GM23338 (cell line): Measurements from ENCODE around the gene KLHDC7B. TPM values are rescaled to one million over a fixed set of nuclear protein-coding genes. Genes with fewer than 3 reads are reported as not detected.
A peak's percentile ranks its signal among the peaks of the same experiment; 100 is the strongest.

Experiments used
- ATAC-seq: fragments of 200-7000 bp; cut with Tn5 transposase; 3 replicates; pipeline ENCODE4 v1.9.1; 2020
- DNase-seq: peaks from one replicate; pipeline ENCODE4 v3.0.0-alpha.2; 2015; ENCODE audit warnings: low spot score
- H2AFZ ChIP-seq: fragments of 200-600 bp; sonication (generic); 2 replicates; pipeline ENCODE4 v1.8.0; 2016; ENCODE audit warnings: antibody characterized with exemption, mild to moderate bottlenecking, moderate library complexity
- H3F3A ChIP-seq: fragments of 200-600 bp; sonication (generic); replicated peaks from 2 replicates; pipeline ENCODE4 v1.8.0; 2017; ENCODE audit warnings: antibody characterized with exemption, mixed run types, low read depth
- H3K27ac ChIP-seq: fragments of 200-600 bp; sonication (generic); 2 replicates; pipeline ENCODE4 v1.6.1; 2016; ENCODE audit warnings: low read depth
- H3K27me3 ChIP-seq: fragments of 200-600 bp; sonication (generic); 2 replicates; pipeline ENCODE4 v1.8.0; 2016; ENCODE audit warnings: mild to moderate bottlenecking, mixed run types, moderate library complexity; ENCODE audit not compliant: insufficient read depth
- H3K36me3 ChIP-seq: fragments of 200-600 bp; sonication (generic); 2 replicates; pipeline ENCODE4 v1.8.0; 2016; ENCODE audit warnings: mild to moderate bottlenecking; ENCODE audit not compliant: insufficient read depth
- H3K4me1 ChIP-seq: fragments of 200-600 bp; sonication (generic); 2 replicates; pipeline ENCODE4 v1.8.0; 2016; ENCODE audit warnings: mild to moderate bottlenecking, moderate library complexity; ENCODE audit not compliant: insufficient read depth
- H3K4me2 ChIP-seq: fragments of 200-600 bp; sonication (generic); 2 replicates; pipeline ENCODE4 v1.7.1; 2017; ENCODE audit warnings: mixed run types
- H3K4me3 ChIP-seq: fragments of 200-600 bp; sonication (generic); 2 replicates; pipeline ENCODE4 v1.6.1; 2016; ENCODE audit warnings: mixed run types
- H3K79me2 ChIP-seq: fragments of 200-600 bp; sonication (generic); replicated peaks from 2 replicates; pipeline ENCODE4 v1.8.0; 2017; ENCODE audit warnings: mild to moderate bottlenecking; ENCODE audit not compliant: insufficient read depth
- H3K9me2 ChIP-seq: fragments of 200-600 bp; sonication (generic); 2 replicates; pipeline ENCODE4 v1.8.0; 2017; ENCODE audit not compliant: insufficient read depth
- H4K20me1 ChIP-seq: fragments of 200-600 bp; sonication (generic); replicated peaks from 2 replicates; pipeline ENCODE4 v1.8.0; 2017; ENCODE audit warnings: mild to moderate bottlenecking; ENCODE audit not compliant: insufficient read depth
- H3K27ac Mint-ChIP-seq: 2 replicates; pipeline ENCODE4 v1.8.0; 2020; ENCODE audit warnings: inconsistent platforms, mild to moderate bottlenecking, moderate library complexity, mixed read lengths
- H3K27me3 Mint-ChIP-seq: 3 replicates; pipeline ENCODE4 v1.8.0; 2022; ENCODE audit warnings: low read depth, mild to moderate bottlenecking, moderate library complexity, mixed read lengths, inconsistent platforms; ENCODE audit not compliant: insufficient read depth, poor library complexity
- H3K36me3 Mint-ChIP-seq: 3 replicates; pipeline ENCODE4 v1.8.0; 2021; ENCODE audit warnings: low read depth, mild to moderate bottlenecking, inconsistent platforms, moderate library complexity, mixed read lengths
- H3K4me1 Mint-ChIP-seq: 3 replicates; pipeline ENCODE4 v1.8.0; 2020; ENCODE audit warnings: mild to moderate bottlenecking, inconsistent platforms, mixed read lengths
- H3K4me3 Mint-ChIP-seq: 3 replicates; pipeline ENCODE4 v1.8.0; 2021; ENCODE audit warnings: moderate library complexity, mild to moderate bottlenecking, inconsistent platforms, mixed read lengths
- H3K9me3 Mint-ChIP-seq: 3 replicates; pipeline ENCODE4 v1.8.0; 2020; ENCODE audit warnings: moderate library complexity, mild to moderate bottlenecking, inconsistent platforms, mixed read lengths
- CREB1 ChIP-seq: fragments of 250-450 bp; sonication (Bioruptor Pico); IDR thresholded peaks from 2 replicates; pipeline ENCODE4 v1.5.0; 2020; ENCODE audit warnings: low read depth, mild to moderate bottlenecking, moderate library complexity
- ETS1 ChIP-seq: IDR thresholded peaks from 2 replicates; pipeline ENCODE4 v1.6.1; 2016; ENCODE audit warnings: antibody characterized with exemption
- EZH2 ChIP-seq: fragments of 200-600 bp; sonication (generic); IDR thresholded peaks from one replicate; pipeline ENCODE4 v1.8.0; 2017; ENCODE audit warnings: antibody characterized with exemption, mild to moderate bottlenecking, low read depth; ENCODE audit not compliant: unreplicated experiment
- EZH2phosphoT487 ChIP-seq: fragments of 200-600 bp; sonication (generic); IDR thresholded peaks from one replicate; pipeline ENCODE4 v1.8.1; 2018; ENCODE audit warnings: antibody characterized with exemption; ENCODE audit not compliant: unreplicated experiment
- JUNB ChIP-seq: IDR thresholded peaks from one replicate; pipeline ENCODE4 v1.6.1; 2016; ENCODE audit warnings: antibody characterized with exemption; ENCODE audit not compliant: unreplicated experiment
- POLR2AphosphoS5 ChIP-seq: IDR thresholded peaks from 2 replicates; pipeline ENCODE4 v1.6.1; 2016; ENCODE audit warnings: antibody characterized with exemption, low read depth
- REST ChIP-seq: IDR thresholded peaks from one replicate; pipeline ENCODE4 v1.6.1; 2018; ENCODE audit warnings: antibody characterized with exemption; ENCODE audit not compliant: unreplicated experiment
- STAT1 ChIP-seq: IDR thresholded peaks from one replicate; pipeline ENCODE4 v1.6.1; 2016; ENCODE audit warnings: antibody characterized with exemption; ENCODE audit not compliant: unreplicated experiment
- ZNF114 ChIP-seq: fragments of 250-450 bp; sonication (Bioruptor Pico); IDR thresholded peaks from 2 replicates; pipeline ENCODE4 v1.5.0; 2020; ENCODE audit warnings: mild to moderate bottlenecking, moderate library complexity
- ZNF331 ChIP-seq: fragments of 250-450 bp; sonication (Bioruptor Pico); IDR thresholded peaks from 2 replicates; pipeline ENCODE4 v1.5.0; 2020; ENCODE audit warnings: low read depth, mild to moderate bottlenecking, moderate library complexity
- polyA plus RNA-seq: library from polyadenylated mRNA; unstranded; fragments of >200 nt; fragmentation: Nextera tagmentation; extraction: Ambion mirVana; gene quantifications from 2 replicates; pipeline ENCODE4 v1.2.1, GENCODE V29; 2016
- total RNA-seq: library from RNA; depleted of rRNA; stranded (reverse); fragments of >200 nt; shearing (Covaris generic); gene quantifications from 2 replicates; pipeline ENCODE4 v1.2.3, GENCODE V29; 2014

Gene KLHDC7B
- total and polyA plus RNA-seq, 2 experiments from 2014 or later = not detected

GRCh38 chr22:50578776-50579310 is 33.1 kb downstream of the KLHDC7B start:
- no peaks in the 10 kb centered on the region for H3K9me3 Mint-ChIP-seq
- TF ChIP-seq REST (no peak), EZH2 (no peak), JUNB (no peak), STAT1 (no peak)
- peak overlapping the region; percentile 72 for H3K4me2 ChIP-seq
- peaks cover 3% of the 10 kb centered on the region; the same call in 1 of the 2 replicates for H4K20me1 ChIP-seq
- H3K9me2 ChIP-seq = no peaks in the 10 kb centered on the region
- no peak overlapping the region for H3K27ac ChIP-seq
- H3K79me2 ChIP-seq = no peaks in the 10 kb centered on the region
- peaks cover 6% of the 10 kb centered on the region for H3K4me1 Mint-ChIP-seq
- H3K27me3 Mint-ChIP-seq = peaks cover 9% of the 10 kb centered on the region
- no peaks in the 10 kb centered on the region for H3K36me3 ChIP-seq
- H3K27me3 ChIP-seq = 0 out of 2 replicates have a peak, but pooled peaks cover 5% of the 10 kb centered on the region
- peaks cover 12% of the 10 kb centered on the region for H3F3A ChIP-seq
- H2AFZ ChIP-seq = no peak overlapping the region
- H3K4me1 ChIP-seq = peaks cover 4% of the 10 kb centered on the region
- no peak for ATAC-seq
- no peak for DNase-seq
- peaks cover 10% of the 10 kb centered on the region; the same call in 2 of the 3 replicates for H3K36me3 Mint-ChIP-seq
- no peak overlapping the region for H3K27ac Mint-ChIP-seq
- peak overlapping the region; percentile 51 for H3K4me3 ChIP-seq
- no peak overlapping the region for H3K4me3 Mint-ChIP-seq

GRCh38 chr22:50579752-50580151 is 34.1 kb downstream of the KLHDC7B start:
- H3K9me2 ChIP-seq = no peaks in the 10 kb centered on the region
- H3K4me3 Mint-ChIP-seq = no peak overlapping the region
- no peak for TF ChIP-seq EZH2phosphoT487
- no peak for TF ChIP-seq ZNF114
- TF ChIP-seq EZH2 = no peak
- no peak for TF ChIP-seq CREB1 (CRISPR knock-in tag)
- TF ChIP-seq ZNF331 (CRISPR knock-in tag) = no peak
- no peak for TF ChIP-seq ETS1
- no peak for TF ChIP-seq JUNB
- TF ChIP-seq POLR2AphosphoS5 = no peak
- H3K4me2 ChIP-seq = no peak overlapping the region
- H3K27me3 ChIP-seq = 0 out of 2 replicates have a peak, but pooled peaks cover 6% of the 10 kb centered on the region
- peaks cover 3% of the 10 kb centered on the region; the same call in 1 of the 2 replicates for H4K20me1 ChIP-seq
- DNase-seq (no peak), ATAC-seq (no peak)
- no peak overlapping the region; the same call in 1 of the 2 replicates for H3K27ac Mint-ChIP-seq
- peaks cover 6% of the 10 kb centered on the region; the same call in 2 of the 3 replicates for H3K36me3 Mint-ChIP-seq
- H3F3A ChIP-seq = peaks cover 12% of the 10 kb centered on the region
- H3K79me2 ChIP-seq = no peaks in the 10 kb centered on the region
- no peaks in the 10 kb centered on the region for H3K36me3 ChIP-seq
- H3K4me1 ChIP-seq = peaks cover 5% of the 10 kb centered on the region
- peaks cover 7% of the 10 kb centered on the region for H3K4me1 Mint-ChIP-seq
- H2AFZ ChIP-seq = no peak overlapping the region
- H3K27ac ChIP-seq = no peak overlapping the region
- H3K27me3 Mint-ChIP-seq = peaks cover 9% of the 10 kb centered on the region
- no peaks in the 10 kb centered on the region for H3K9me3 Mint-ChIP-seq
- H3K4me3 ChIP-seq = no peak overlapping the region
